B cell (primary cell): Measurements from ENCODE around the gene INHBE.
"Not testable (repeated sequence)": the region's sequence is repeated elsewhere in the genome, so short reads cannot be mapped to it uniquely, and the experiment has no call there.

Source experiments
- EZH2 ChIP-seq: IDR thresholded peaks from 2 replicates; pipeline ENCODE4 v1.6.1; 2012; ENCODE audit warnings: borderline replicate concordance, low read depth, mild to moderate bottlenecking, moderate library complexity, low read length; ENCODE audit not compliant: insufficient read depth, poor library complexity, severe bottlenecking
- TF ChIP-seq, protein P1 (sequence below): fragments of 200-600 bp; IDR thresholded peaks from one replicate; pipeline ENCODE4 v1.8.0; 2022; ENCODE audit warnings: antibody characterized with exemption, mild to moderate bottlenecking

DNA sequence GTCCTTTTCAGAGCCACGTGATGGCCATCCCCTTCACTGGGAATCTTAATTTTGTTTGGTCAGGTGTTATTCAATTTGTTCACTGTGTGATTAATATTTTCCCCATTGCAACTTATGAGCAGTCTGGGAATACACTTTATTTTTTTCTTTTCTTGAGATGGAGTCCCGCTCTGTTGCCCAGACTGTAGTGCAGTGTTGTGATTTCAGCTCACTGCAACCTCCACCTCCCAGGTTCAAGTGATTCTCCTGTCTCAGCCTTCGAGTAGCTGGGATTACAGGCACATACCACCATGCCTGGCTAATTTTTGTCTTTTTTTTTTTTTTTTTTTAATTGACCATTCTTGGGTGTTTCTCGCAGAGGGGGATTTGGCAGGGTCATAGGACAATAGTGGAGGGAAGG lies 51.4 kb downstream of the INHBE start:
- TF ChIP-seq, protein P1, sequence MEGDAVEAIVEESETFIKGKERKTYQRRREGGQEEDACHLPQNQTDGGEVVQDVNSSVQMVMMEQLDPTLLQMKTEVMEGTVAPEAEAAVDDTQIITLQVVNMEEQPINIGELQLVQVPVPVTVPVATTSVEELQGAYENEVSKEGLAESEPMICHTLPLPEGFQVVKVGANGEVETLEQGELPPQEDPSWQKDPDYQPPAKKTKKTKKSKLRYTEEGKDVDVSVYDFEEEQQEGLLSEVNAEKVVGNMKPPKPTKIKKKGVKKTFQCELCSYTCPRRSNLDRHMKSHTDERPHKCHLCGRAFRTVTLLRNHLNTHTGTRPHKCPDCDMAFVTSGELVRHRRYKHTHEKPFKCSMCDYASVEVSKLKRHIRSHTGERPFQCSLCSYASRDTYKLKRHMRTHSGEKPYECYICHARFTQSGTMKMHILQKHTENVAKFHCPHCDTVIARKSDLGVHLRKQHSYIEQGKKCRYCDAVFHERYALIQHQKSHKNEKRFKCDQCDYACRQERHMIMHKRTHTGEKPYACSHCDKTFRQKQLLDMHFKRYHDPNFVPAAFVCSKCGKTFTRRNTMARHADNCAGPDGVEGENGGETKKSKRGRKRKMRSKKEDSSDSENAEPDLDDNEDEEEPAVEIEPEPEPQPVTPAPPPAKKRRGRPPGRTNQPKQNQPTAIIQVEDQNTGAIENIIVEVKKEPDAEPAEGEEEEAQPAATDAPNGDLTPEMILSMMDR = not testable (repeated sequence)
- not testable (repeated sequence) for TF ChIP-seq EZH2
